Spleen (tissue), 7 donors: ENCODE results near the gene MZF1.

ENCODE experiments used
- POLR2A ChIP-seq, 3 donors: fragments of 450-650 bp; IDR thresholded peaks; one replicate each; pipeline ENCODE4 v1.5.1; 2017; ENCODE audit warnings: antibody characterized with exemption in 3 of 3, mild to moderate bottlenecking in 1 of 3
- TF ChIP-seq, protein P1 (sequence below), 11 experiments: fragments of 200-600 bp in 7 of 11; fragments of 450-650 bp in 4 of 11; sonication (generic) in 4 of 11; IDR thresholded peaks in 8 of 11; conservative IDR thresholded peaks in 3 of 11; 1 replicate in 7 of 11; 2 replicates in 4 of 11; pipeline versions ENCODE4 v1.4.0 to v1.8.0; 2016 to 2021; ENCODE audit warnings: antibody characterized with exemption in 11 of 11, inconsistent platforms in 4 of 11, mild to moderate bottlenecking in 1 of 11
- donor health status: DM: no; HTN: no; CAD: no; lungs with moderate emphysema.
- donor health status: DM: no; HTN: no; CAD: no.
- donor health status: DM: no; HTN: no; CAD: no.

DNA sequence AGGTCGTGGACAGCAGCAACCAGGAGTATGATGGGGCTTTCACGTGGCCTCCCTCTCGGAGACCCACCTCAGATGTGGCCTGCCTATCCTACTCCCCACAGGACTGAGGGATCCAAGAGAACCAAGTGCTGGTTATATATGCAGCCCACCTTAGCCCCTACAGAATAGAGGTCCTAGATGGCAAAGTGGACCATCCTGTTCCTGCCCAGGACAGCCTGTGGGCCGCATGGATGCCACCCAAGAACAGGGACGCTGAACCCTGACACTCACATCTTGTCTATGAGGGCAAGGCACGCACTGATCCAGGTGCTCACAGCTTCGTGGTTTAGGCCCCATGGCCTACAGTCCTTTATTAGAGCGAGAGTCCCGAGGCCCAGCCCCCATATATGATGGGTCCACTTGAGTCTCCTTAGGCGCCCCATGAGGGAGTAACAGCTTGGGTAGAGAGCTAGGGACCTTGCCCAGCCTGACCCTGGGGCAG lies 59.9 kb downstream of the MZF1 start:
- TF ChIP-seq, protein P1, sequence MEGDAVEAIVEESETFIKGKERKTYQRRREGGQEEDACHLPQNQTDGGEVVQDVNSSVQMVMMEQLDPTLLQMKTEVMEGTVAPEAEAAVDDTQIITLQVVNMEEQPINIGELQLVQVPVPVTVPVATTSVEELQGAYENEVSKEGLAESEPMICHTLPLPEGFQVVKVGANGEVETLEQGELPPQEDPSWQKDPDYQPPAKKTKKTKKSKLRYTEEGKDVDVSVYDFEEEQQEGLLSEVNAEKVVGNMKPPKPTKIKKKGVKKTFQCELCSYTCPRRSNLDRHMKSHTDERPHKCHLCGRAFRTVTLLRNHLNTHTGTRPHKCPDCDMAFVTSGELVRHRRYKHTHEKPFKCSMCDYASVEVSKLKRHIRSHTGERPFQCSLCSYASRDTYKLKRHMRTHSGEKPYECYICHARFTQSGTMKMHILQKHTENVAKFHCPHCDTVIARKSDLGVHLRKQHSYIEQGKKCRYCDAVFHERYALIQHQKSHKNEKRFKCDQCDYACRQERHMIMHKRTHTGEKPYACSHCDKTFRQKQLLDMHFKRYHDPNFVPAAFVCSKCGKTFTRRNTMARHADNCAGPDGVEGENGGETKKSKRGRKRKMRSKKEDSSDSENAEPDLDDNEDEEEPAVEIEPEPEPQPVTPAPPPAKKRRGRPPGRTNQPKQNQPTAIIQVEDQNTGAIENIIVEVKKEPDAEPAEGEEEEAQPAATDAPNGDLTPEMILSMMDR (IDR thresholded peaks at IDR 0.05 in 8 of 11, conservative IDR thresholded peaks at IDR 0.05 in 3 of 11): no peak
- no peak for TF ChIP-seq POLR2A (IDR thresholded peaks at IDR 0.05)
